HepG2 (cell line): ENCODE measurements around the gene ADGRF1. TPM values are rescaled to one million over a fixed set of nuclear protein-coding genes. Genes with fewer than 3 reads are reported as not detected.

Experiments
- ARID5B ChIP-seq: IDR thresholded peaks from 2 replicates; pipeline ENCODE4 v1.4.0; 2020; ENCODE audit warnings: mild to moderate bottlenecking, missing genetic modification reagents
- CEBPB ChIP-seq: IDR thresholded peaks from 2 replicates; pipeline ENCODE4 v1.6.1; 2011; ENCODE audit warnings: low read depth, low read length, improper control_type of control experiment, borderline replicate concordance
- DR1 ChIP-seq: sonication (generic); formaldehyde crosslinking; IDR thresholded peaks from 2 replicates; pipeline ENCODE4 v1.8.0; 2021; ENCODE audit warnings: mild to moderate bottlenecking, missing genetic modification reagents, inconsistent platforms
- FOXO1 ChIP-seq: sonication (generic); formaldehyde crosslinking; IDR thresholded peaks from 2 replicates; pipeline ENCODE4 v1.4.0; 2020; ENCODE audit warnings: missing genetic modification reagents
- NR2F6 ChIP-seq, 2 experiments: IDR thresholded peaks; 2 replicates each; pipeline ENCODE4 v1.6.1; 2016; ENCODE audit warnings: antibody characterized with exemption in 1 of 2, mild to moderate bottlenecking in 1 of 2
- POGK ChIP-seq: sonication (generic); formaldehyde crosslinking; conservative IDR thresholded peaks from 2 replicates; pipeline ENCODE4 v1.8.0; 2022; ENCODE audit warnings: mild to moderate bottlenecking, moderate library complexity, missing genetic modification reagents
- RNF219 ChIP-seq: sonication (generic); formaldehyde crosslinking; IDR thresholded peaks from 2 replicates; pipeline ENCODE4 v1.5.0; 2020; ENCODE audit warnings: mild to moderate bottlenecking, missing genetic modification reagents
- SSRP1 ChIP-seq: IDR thresholded peaks from 2 replicates; pipeline ENCODE4 v1.6.1; 2016; ENCODE audit warnings: control low read depth
- TCF7 ChIP-seq: sonication (generic); IDR thresholded peaks from 2 replicates; pipeline ENCODE4 v1.6.1; 2016; ENCODE audit warnings: antibody characterized with exemption, low read depth
- TEAD2 ChIP-seq: sonication (generic); formaldehyde crosslinking; IDR thresholded peaks from 2 replicates; pipeline ENCODE4 v1.9.0; 2021; ENCODE audit warnings: missing genetic modification reagents
- TEAD3 ChIP-seq: optimal IDR thresholded peaks from 2 replicates; pipeline ENCODE3; 2016; ENCODE audit warnings: borderline replicate concordance
- ZBTB37 ChIP-seq: sonication (generic); formaldehyde crosslinking; IDR thresholded peaks from 2 replicates; pipeline ENCODE4 v1.4.0; 2020; ENCODE audit warnings: mild to moderate bottlenecking, missing genetic modification reagents
- ZNF792 ChIP-seq: IDR thresholded peaks from 2 replicates; pipeline ENCODE4 v1.6.1; 2016
- polyA plus RNA-seq, 8 experiments: library from polyadenylated mRNA; depleted of rRNA in 3 of 8; stranded (reverse) in 7 of 8; unstranded in 1 of 8; fragments of >200 nt; fragmentation: Illumina TruSeq in 4 of 8; extraction: Trizol in 4 of 8; gene quantifications; 2 replicates each; pipeline versions ENCODE4 v1.2.1 to v1.2.3, GENCODE V29; 2011 to 2016; ENCODE audit warnings: low read depth in 4 of 8, missing spikeins in 1 of 8, mixed read lengths in 1 of 8; ENCODE audit not compliant: insufficient read depth in 1 of 8
- total RNA-seq, 5 experiments: library from RNA; depleted of rRNA; stranded (reverse); fragments of >200 nt; fragmentation: Illumina TruSeq; extraction: Trizol; gene quantifications; 2 replicates each; pipeline ENCODE4 v1.2.3, GENCODE V29; 2016; ENCODE audit warnings: low read depth in 1 of 5

The ADGRF1 gene
- total and polyA plus RNA-seq, 2 of the 13 experiments (the other 11 are each of a cell fraction or from before 2014, with no cell fraction given) = not detected

GRCh38 chr6:47086051-47086770 is 44.1 kb upstream of the ADGRF1 start (continued):
- TF ChIP-seq CEBPB = 0 out of 2 replicates have a peak, but pooled peaks have one; percentile 13
- peak; percentile 33; the same call in 1 of the 2 replicates for TF ChIP-seq TCF7
- TF ChIP-seq TEAD3 = no peak
- TF ChIP-seq ZNF792 = no peak
- TF ChIP-seq NR2F6 (IDR thresholded peaks at IDR 0.05) = no peak; the same call in 1 of the 2 replicates
- TF ChIP-seq NR2F6 (CRISPR knock-in tag; IDR thresholded peaks at IDR 0.05) = 0 out of 2 replicates have a peak, but pooled peaks have one; percentile 9
- no peak for TF ChIP-seq FOXO1 (CRISPR knock-in tag)
- no peak for TF ChIP-seq RNF219 (CRISPR knock-in tag)
- TF ChIP-seq SSRP1 = no peak
- peak; percentile 29; the same call in 1 of the 2 replicates for TF ChIP-seq ARID5B
- no peak for TF ChIP-seq DR1 (CRISPR knock-in tag)
- no peak for TF ChIP-seq POGK (CRISPR knock-in tag)
- no peak for TF ChIP-seq TEAD2
- no peak for TF ChIP-seq ZBTB37 (CRISPR knock-in tag)
- TF ChIP-seq, all 625 proteins: peak for 10
